H9 (cell line): ENCODE results near the gene RAP1B. TPM values are rescaled to one million over a fixed set of nuclear protein-coding genes. Genes with fewer than 3 reads are reported as not detected.

Experiments
- DNase-seq: peaks from one replicate; pipeline ENCODE4 v3.0.0-alpha.2; 2017
- H2AFZ ChIP-seq: one replicate; pipeline ENCODE4 v1.6.1; 2013; ENCODE audit warnings: mild to moderate bottlenecking, low read length, control low read depth, moderate library complexity
- H2AK5ac ChIP-seq: 2 replicates; pipeline ENCODE4 v1.6.1; 2013; ENCODE audit warnings: low read length, control low read depth, mixed read lengths; ENCODE audit not compliant: insufficient read length
- H2BK120ac ChIP-seq: one replicate; pipeline ENCODE4 v1.6.1; 2013; ENCODE audit warnings: low read depth, mild to moderate bottlenecking, low read length, control low read depth, inconsistent platforms; ENCODE audit not compliant: poor library complexity, severe bottlenecking
- H2BK12ac ChIP-seq: 2 replicates; pipeline ENCODE4 v1.6.1; 2013; ENCODE audit warnings: low read length, control low read depth, mixed read lengths, low read depth; ENCODE audit not compliant: insufficient read length
- H2BK15ac ChIP-seq: 2 replicates; pipeline ENCODE4 v1.6.1; 2013; ENCODE audit warnings: low read depth, low read length, control low read depth
- H2BK20ac ChIP-seq: one replicate; pipeline ENCODE4 v1.6.1; 2013; ENCODE audit warnings: low read depth, mild to moderate bottlenecking, low read length, control low read depth, inconsistent platforms; ENCODE audit not compliant: poor library complexity, severe bottlenecking
- H2BK5ac ChIP-seq: 2 replicates; pipeline ENCODE4 v1.6.1; 2013; ENCODE audit warnings: low read length, control low read depth, mixed read lengths; ENCODE audit not compliant: insufficient read length
- H3K14ac ChIP-seq: 2 replicates; pipeline ENCODE4 v1.6.1; 2013; ENCODE audit warnings: low read length, control low read depth; ENCODE audit not compliant: insufficient read depth
- H3K18ac ChIP-seq: 2 replicates; pipeline ENCODE4 v1.6.1; 2013; ENCODE audit warnings: low read depth, mild to moderate bottlenecking, mixed read lengths, low read length, control low read depth; ENCODE audit not compliant: insufficient read length
- H3K23ac ChIP-seq: 2 replicates; pipeline ENCODE4 v1.6.1; 2013; ENCODE audit warnings: low read length, control low read depth, mixed read lengths, low read depth; ENCODE audit not compliant: insufficient read length
- H3K23me2 ChIP-seq: 2 replicates; pipeline ENCODE4 v1.6.1; 2013; ENCODE audit warnings: low read depth, mild to moderate bottlenecking, mixed read lengths, low read length, control low read depth; ENCODE audit not compliant: insufficient read length, poor library complexity, severe bottlenecking
- H3K27ac ChIP-seq: 2 replicates; pipeline ENCODE4 v1.5.1; 2013; ENCODE audit warnings: low read length, control low read depth, mixed read lengths, low read depth; ENCODE audit not compliant: insufficient read length
- H3K27me3 ChIP-seq: 2 replicates; pipeline ENCODE4 v1.6.1; 2013; ENCODE audit warnings: low read length, control low read depth, inconsistent platforms; ENCODE audit not compliant: insufficient read depth
- H3K4ac ChIP-seq: 2 replicates; pipeline ENCODE4 v1.6.1; 2013; ENCODE audit warnings: low read depth, mild to moderate bottlenecking, control low read depth, inconsistent platforms, low read length, moderate library complexity
- H3K4me1 ChIP-seq: 2 replicates; pipeline ENCODE4 v1.6.1; 2013; ENCODE audit warnings: low read length, control low read depth, inconsistent platforms; ENCODE audit not compliant: insufficient read depth
- H3K4me2 ChIP-seq: 2 replicates; pipeline ENCODE4 v1.6.1; 2013; ENCODE audit warnings: low read length, control low read depth, mixed read lengths; ENCODE audit not compliant: insufficient read length, insufficient read depth
- H3K56ac ChIP-seq: 2 replicates; pipeline ENCODE4 v1.6.1; 2013; ENCODE audit warnings: low read depth, mild to moderate bottlenecking, mixed read lengths, low read length, control low read depth; ENCODE audit not compliant: insufficient read length
- H3K79me1 ChIP-seq: 2 replicates; pipeline ENCODE4 v1.6.1; 2013; ENCODE audit warnings: low read depth, mild to moderate bottlenecking, moderate library complexity, low read length, control low read depth, inconsistent platforms; ENCODE audit not compliant: insufficient read depth, poor library complexity, severe bottlenecking
- H3K79me2 ChIP-seq: 2 replicates; pipeline ENCODE4 v1.6.1; 2013; ENCODE audit warnings: low read length, control low read depth, inconsistent platforms; ENCODE audit not compliant: insufficient read depth
- H3K9ac ChIP-seq: 2 replicates; pipeline ENCODE4 v1.6.1; 2013; ENCODE audit warnings: low read length, control low read depth, mixed read lengths; ENCODE audit not compliant: insufficient read length; ENCODE audit errors: extremely low read depth
- H3K9me3 ChIP-seq: one replicate; pipeline ENCODE4 v1.6.1; 2013; ENCODE audit warnings: low read depth, low read length, inconsistent platforms; ENCODE audit not compliant: control insufficient read depth
- H3T11ph ChIP-seq: one replicate; pipeline ENCODE4 v1.6.1; 2013; ENCODE audit warnings: mild to moderate bottlenecking, low read length, control low read depth, inconsistent platforms
- H4K20me1 ChIP-seq: one replicate; pipeline ENCODE4 v1.6.1; 2013; ENCODE audit not compliant: control insufficient read depth, insufficient read length, insufficient read depth
- H4K5ac ChIP-seq: 2 replicates; pipeline ENCODE4 v1.6.1; 2013; ENCODE audit warnings: low read depth, mild to moderate bottlenecking, mixed read lengths, low read length, control low read depth; ENCODE audit not compliant: insufficient read length
- H4K8ac ChIP-seq: replicated peaks from 2 replicates; pipeline ENCODE4 v1.6.1; 2013; ENCODE audit warnings: low read length, control low read depth, mixed read lengths, low read depth; ENCODE audit not compliant: insufficient read length
- H4K91ac ChIP-seq: 2 replicates; pipeline ENCODE4 v1.6.1; 2013; ENCODE audit warnings: low read depth, mild to moderate bottlenecking, moderate library complexity, mixed read lengths, low read length, control low read depth; ENCODE audit not compliant: insufficient read length
- H3K27ac Mint-ChIP-seq, 3 experiments: 2 replicates in 2 of 3; 3 replicates in 1 of 3; pipeline ENCODE4 v1.8.0; 2020 to 2021; ENCODE audit warnings: mixed read lengths in 3 of 3, mild to moderate bottlenecking in 1 of 3, moderate library complexity in 1 of 3
- H3K27me3 Mint-ChIP-seq: 2 replicates; pipeline ENCODE4 v1.8.0; 2021; ENCODE audit warnings: low read depth, mild to moderate bottlenecking, moderate library complexity, mixed read lengths
- H3K36me3 Mint-ChIP-seq, 3 experiments: 2 replicates in 2 of 3; 3 replicates in 1 of 3; pipeline ENCODE4 v1.8.0; 2020 to 2021; ENCODE audit warnings: low read depth in 3 of 3, mixed read lengths in 3 of 3; ENCODE audit not compliant: insufficient read depth in 1 of 3
- H3K4me1 Mint-ChIP-seq, 2 experiments: 2 replicates each; pipeline ENCODE4 v1.8.0; 2020; ENCODE audit warnings: mixed read lengths in 2 of 2
- H3K4me3 Mint-ChIP-seq, 2 experiments: 2 replicates in 1 of 2; 3 replicates in 1 of 2; pipeline ENCODE4 v1.8.0; 2020 to 2021; ENCODE audit warnings: mild to moderate bottlenecking in 2 of 2, mixed read lengths in 2 of 2, moderate library complexity in 1 of 2
- H3K9me3 Mint-ChIP-seq, 2 experiments: 2 replicates in 1 of 2; 3 replicates in 1 of 2; pipeline ENCODE4 v1.8.0; 2020; ENCODE audit warnings: mild to moderate bottlenecking in 2 of 2, mixed read lengths in 2 of 2, moderate library complexity in 1 of 2
- CTCF ChIP-seq: fragments of 200-600 bp; sonication (generic); conservative IDR thresholded peaks from 3 replicates; pipeline ENCODE4 v1.8.0; 2021; ENCODE audit warnings: antibody characterized with exemption, mild to moderate bottlenecking
- whole genome bisulfite sequencing: extraction: QIAGEN DNeasy Blood & Tissue Kit; methylation state at CpG from one replicate; pipeline ENCODE4 v1.1.7; 2013; ENCODE audit warnings: missing lambda C conversion rate, low lambda C conversion rate, mixed read lengths; ENCODE audit not compliant: insufficient read length; ENCODE audit errors: extremely low coverage; 5-methylcytosine and 5-hydroxymethylcytosine counted together
- total RNA-seq: library from RNA; stranded (reverse); gene quantifications from 2 replicates; pipeline ENCODE4 v1.2.1, GENCODE V29; 2021

RAP1B gene
- total RNA-seq, 1 experiment from 2014 or later = 97.7 TPM

DNA sequence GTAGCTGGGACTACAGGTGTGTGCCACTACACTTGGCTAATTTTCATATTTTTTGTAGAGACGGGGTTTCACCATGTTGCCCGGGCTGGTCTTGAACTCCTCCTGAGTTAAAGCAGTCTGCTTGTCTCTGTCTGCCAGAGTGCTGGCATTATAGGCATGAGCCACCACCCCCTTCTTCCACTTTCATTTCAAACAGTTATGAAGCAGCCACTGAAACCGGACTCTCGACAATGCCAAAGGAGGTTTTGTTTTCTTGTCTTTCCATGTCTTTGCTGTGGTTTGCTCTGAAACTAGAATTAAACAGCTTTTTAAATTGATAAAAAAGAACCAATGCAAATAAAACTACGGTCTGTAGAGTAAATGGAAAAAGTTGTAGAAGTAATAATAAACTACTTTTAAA is 30.4 kb downstream of the RAP1B start:
- no peaks in the 10 kb centered on the region for H3K23me2 ChIP-seq
- no peak for TF ChIP-seq CTCF
- no peak overlapping the region for H2BK120ac ChIP-seq
- H3K23ac ChIP-seq = no peak overlapping the region
- H2BK15ac ChIP-seq = no peak overlapping the region
- peaks cover 13% of the 10 kb centered on the region; the same call in 1 of the 2 replicates for H3K79me2 ChIP-seq
- H3K56ac ChIP-seq = no peak overlapping the region
- H3K27me3 ChIP-seq = no peaks in the 10 kb centered on the region
- Mint-ChIP-seq H3K4me1 (no peaks in the 10 kb centered on the region; a peak in 1 of 4 replicates), H3K36me3 (peaks cover 0 to 4% (median 3%) of the 10 kb centered on the region in 3 experiments; a peak in 2 of 7 replicates), H3K9me3 (no peaks in the 10 kb centered on the region), H3K27me3 (no peaks in the 10 kb centered on the region), H3K27ac (peak overlapping the region; percentile 44 to 53 (median 47); a peak in 3 of 7 replicates), H3K4me3 (no peak overlapping the region)
- no peak overlapping the region for H2BK5ac ChIP-seq
- no peaks in the 10 kb centered on the region for H3K4me1 ChIP-seq
- WGBS = no CpG with 5 or more reads among the region's 5 CpGs
- no peak overlapping the region for H2AK5ac ChIP-seq
- H3T11ph ChIP-seq = no peak overlapping the region
- peaks cover 7% of the 10 kb centered on the region for H3K79me1 ChIP-seq
- no peak overlapping the region for H2AFZ ChIP-seq
- no peak overlapping the region for H3K27ac ChIP-seq
- H4K20me1 ChIP-seq = no peaks in the 10 kb centered on the region
- H3K9ac ChIP-seq = no peak overlapping the region
- DNase-seq = no peak
- H2BK20ac ChIP-seq = no peak overlapping the region
- no peak overlapping the region for H4K5ac ChIP-seq
- no peaks in the 10 kb centered on the region for H3K9me3 ChIP-seq
- no peak overlapping the region for H2BK12ac ChIP-seq
- H3K18ac ChIP-seq = no peak overlapping the region
- H3K4me2 ChIP-seq = no peak overlapping the region
- H4K91ac ChIP-seq = no peak overlapping the region
- no peak overlapping the region for H3K4ac ChIP-seq
- H4K8ac ChIP-seq = no peak overlapping the region
- no peak overlapping the region for H3K14ac ChIP-seq
